GM18520 (cell line): ENCODE results near the gene OR4D6.
"Not testable (repeated sequence)": the region's sequence is repeated elsewhere in the genome, so short reads cannot be mapped to it uniquely, and the experiment has no call there.

Experiments used
- ATAC-seq: cut with Tn5 transposase; IDR thresholded peaks from one replicate; pipeline ENCODE4 v1.9.1; 2021; ENCODE audit not compliant: unreplicated experiment

The OR4D6 gene

GRCh38 chr11:59456661-59457060 is at the start of gene OR4D6:
Gene OR4D6, plus strand, starts transcription at chr11:59456961. Its CDS starts 0 bp downstream, at chr11:59456961.
- ATAC-seq, result no peak

GRCh38 chr11:59413646-59414045 is 43.1 kb upstream of the OR4D6 start:
- ATAC-seq, result no peak

GRCh38 chr11:59415111-59415510 is 41.6 kb upstream of the OR4D6 start:
- no peak for ATAC-seq

- ATAC-seq, result no peak
Measured at GRCh38 chr11:59416613-59417012, 40.1 kb upstream of the OR4D6 start.

GRCh38 chr11:59417023-59417422 is 39.7 kb upstream of the OR4D6 start:
- ATAC-seq, result no peak

- ATAC-seq, result no peak
Measured at GRCh38 chr11:59418156-59418555, 38.6 kb upstream of the OR4D6 start.

- ATAC-seq, result no peak
Measured at GRCh38 chr11:59423835-59424234, 32.9 kb upstream of the OR4D6 start.

- ATAC-seq, result no peak
Measured at GRCh38 chr11:59425131-59425530, 31.6 kb upstream of the OR4D6 start.

GRCh38 chr11:59426361-59427067 is 30.2 kb upstream of the OR4D6 start, which contains the start of gene OR5A2:
Gene OR5A2, minus strand, starts transcription at chr11:59426413. Its CDS starts 3,460 bp downstream, at chr11:59422953.
- no peak for ATAC-seq

- ATAC-seq, result no peak
Measured at GRCh38 chr11:59427068-59427382, 29.7 kb upstream of the OR4D6 start.

GRCh38 chr11:59429924-59430516 is 26.7 kb upstream of the OR4D6 start:
- peak; percentile 84 for ATAC-seq

GRCh38 chr11:59436169-59436568 is 20.6 kb upstream of the OR4D6 start, which contains the start of gene OR5A1:
Gene OR5A1, plus strand, starts transcription at chr11:59436469. Its CDS starts 6,700 bp downstream, at chr11:59443169.
- ATAC-seq, result no peak

- no peak for ATAC-seq
Measured at GRCh38 chr11:59437770-59438169, 19.0 kb upstream of the OR4D6 start.

- not testable (repeated sequence) for ATAC-seq
Measured at GRCh38 chr11:59445624-59446023, 11.1 kb upstream of the OR4D6 start.

GRCh38 chr11:59448484-59448883 is 8.3 kb upstream of the OR4D6 start:
- ATAC-seq, result no peak

- ATAC-seq, result no peak
Measured at GRCh38 chr11:59459916-59460315, 3.2 kb downstream of the OR4D6 start.

GRCh38 chr11:59463190-59463641 is 6.5 kb downstream of the OR4D6 start:
- ATAC-seq, result no peak

- ATAC-seq, result no peak
Measured at GRCh38 chr11:59473015-59473414, 16.3 kb downstream of the OR4D6 start, which contains the start of gene OR4D10. Gene OR4D10, plus strand, starts transcription at chr11:59473315. Its CDS starts 4,115 bp downstream, at chr11:59477430.

- ATAC-seq, result no peak
Measured at GRCh38 chr11:59475176-59475575, 18.4 kb downstream of the OR4D6 start.

GRCh38 chr11:59479906-59480305 is 23.1 kb downstream of the OR4D6 start:
- no peak for ATAC-seq

GRCh38 chr11:59480359-59480758 is 23.6 kb downstream of the OR4D6 start:
- ATAC-seq, result no peak

- no peak for ATAC-seq
Measured at GRCh38 chr11:59501931-59502330, 45.2 kb downstream of the OR4D6 start.
